Keratinocyte (primary cell): Measurements from ENCODE around the gene RAB3D.

Experiments used
- EZH2 ChIP-seq: IDR thresholded peaks from one replicate; pipeline ENCODE4 v1.6.1; 2012; ENCODE audit warnings: inconsistent platforms, mild to moderate bottlenecking, low read length, moderate library complexity
- TF ChIP-seq, protein P1 (sequence below), 3 experiments: IDR thresholded peaks in 1 of 3; conservative IDR thresholded peaks in 1 of 3; optimal IDR thresholded peaks in 1 of 3; 2 replicates in 2 of 3; 3 replicates in 1 of 3; pipeline versions ENCODE3 to v1.5.1; 2011; ENCODE audit warnings: low read length in 3 of 3, mild to moderate bottlenecking in 3 of 3, moderate library complexity in 2 of 3, control low read depth in 1 of 3, inconsistent platforms in 1 of 3; ENCODE audit not compliant: insufficient read depth in 2 of 3; ENCODE audit errors: extremely low read depth in 1 of 3

DNA sequence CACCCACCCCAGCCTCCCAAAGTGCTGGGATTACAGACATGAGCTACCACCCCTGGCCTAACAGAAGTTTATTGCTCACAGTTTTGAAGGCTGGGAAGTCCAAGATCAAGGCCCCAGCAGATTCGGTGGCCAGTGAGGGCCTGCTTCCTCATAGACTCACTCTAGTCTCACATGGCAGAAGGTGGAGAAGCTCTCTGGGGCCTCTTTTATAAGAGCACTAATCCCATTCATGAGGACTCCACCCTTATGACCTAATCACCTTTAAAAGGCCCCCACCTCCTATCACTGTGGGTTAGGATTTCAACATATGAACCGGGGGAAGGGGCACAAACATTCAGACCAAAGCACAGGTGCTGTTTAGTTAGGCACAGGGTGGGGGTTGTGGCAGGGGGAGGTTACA, 28.1 kb upstream of the RAB3D start:
- TF ChIP-seq, protein P1, sequence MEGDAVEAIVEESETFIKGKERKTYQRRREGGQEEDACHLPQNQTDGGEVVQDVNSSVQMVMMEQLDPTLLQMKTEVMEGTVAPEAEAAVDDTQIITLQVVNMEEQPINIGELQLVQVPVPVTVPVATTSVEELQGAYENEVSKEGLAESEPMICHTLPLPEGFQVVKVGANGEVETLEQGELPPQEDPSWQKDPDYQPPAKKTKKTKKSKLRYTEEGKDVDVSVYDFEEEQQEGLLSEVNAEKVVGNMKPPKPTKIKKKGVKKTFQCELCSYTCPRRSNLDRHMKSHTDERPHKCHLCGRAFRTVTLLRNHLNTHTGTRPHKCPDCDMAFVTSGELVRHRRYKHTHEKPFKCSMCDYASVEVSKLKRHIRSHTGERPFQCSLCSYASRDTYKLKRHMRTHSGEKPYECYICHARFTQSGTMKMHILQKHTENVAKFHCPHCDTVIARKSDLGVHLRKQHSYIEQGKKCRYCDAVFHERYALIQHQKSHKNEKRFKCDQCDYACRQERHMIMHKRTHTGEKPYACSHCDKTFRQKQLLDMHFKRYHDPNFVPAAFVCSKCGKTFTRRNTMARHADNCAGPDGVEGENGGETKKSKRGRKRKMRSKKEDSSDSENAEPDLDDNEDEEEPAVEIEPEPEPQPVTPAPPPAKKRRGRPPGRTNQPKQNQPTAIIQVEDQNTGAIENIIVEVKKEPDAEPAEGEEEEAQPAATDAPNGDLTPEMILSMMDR (optimal IDR thresholded peaks at IDR 0.05 in 1 of 3, IDR thresholded peaks at IDR 0.05 in 1 of 3, conservative IDR thresholded peaks at IDR 0.05 in 1 of 3; ENCODE audit: extremely low read depth in 1 of 3, insufficient read depth in 2 of 3, low read length in 3 of 3) = no peak
- TF ChIP-seq EZH2 = no peak
